Fibroblast of peridontal ligament (primary cell): ENCODE results near the gene TENT5C.

ENCODE experiments used
- DNase-seq: peaks from one replicate; pipeline ENCODE4 v3.0.0-alpha.2; 2010; ENCODE audit errors: extremely low read depth

The TENT5C gene

GRCh38 chr1:117657949-117658660 is 52.3 kb downstream of the TENT5C start:
- no peak for DNase-seq

GRCh38 chr1:117658676-117659075 is 52.8 kb downstream of the TENT5C start:
- DNase-seq = no peak

GRCh38 chr1:117659550-117660270 is 53.9 kb downstream of the TENT5C start:
- no peak for DNase-seq

GRCh38 chr1:117660271-117660965 is 54.6 kb downstream of the TENT5C start:
- DNase-seq = no peak

GRCh38 chr1:117661027-117661426 is 55.2 kb downstream of the TENT5C start:
- DNase-seq = no peak

- DNase-seq = no peak
Observed at GRCh38 chr1:117662667-117663066, 56.8 kb downstream of the TENT5C start.

DNA sequence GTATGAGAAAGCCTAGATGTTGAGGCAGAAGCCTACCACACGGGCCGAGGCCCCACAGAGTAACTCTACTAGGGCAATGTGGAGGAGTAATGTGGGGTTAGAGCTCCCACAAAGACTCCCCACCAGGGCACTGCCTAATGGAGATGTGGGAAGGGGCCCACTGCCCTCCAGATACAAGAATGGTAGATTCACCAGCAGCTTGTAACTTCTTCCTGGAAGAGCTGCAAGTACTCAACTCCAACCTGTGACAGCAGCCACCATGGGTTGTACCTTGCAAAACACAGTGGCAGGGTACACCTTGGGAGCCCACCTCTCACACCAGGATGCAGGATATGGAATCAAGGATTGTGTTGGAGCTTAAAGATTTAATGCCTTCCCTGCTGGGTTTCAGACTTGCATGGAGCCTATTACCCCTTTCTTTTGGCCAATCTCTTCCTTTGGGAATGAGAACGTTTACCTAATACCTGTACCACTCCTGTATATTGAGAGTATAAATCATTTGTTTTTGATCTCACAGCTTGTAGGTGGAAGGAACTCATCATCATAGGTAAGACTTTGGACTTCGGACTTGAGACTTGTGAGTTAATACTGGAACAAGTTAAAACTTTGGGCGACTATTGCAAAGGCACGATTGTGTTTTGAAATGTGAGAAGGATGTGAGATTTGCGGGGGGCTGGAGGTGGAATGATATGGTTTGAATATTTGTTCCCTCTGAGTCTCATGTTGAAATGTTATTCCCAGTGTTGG is 57.5 kb downstream of the TENT5C start:
- no peak for DNase-seq

- DNase-seq = no peak
Observed at GRCh38 chr1:117664314-117664713, 58.5 kb downstream of the TENT5C start.

DNA sequence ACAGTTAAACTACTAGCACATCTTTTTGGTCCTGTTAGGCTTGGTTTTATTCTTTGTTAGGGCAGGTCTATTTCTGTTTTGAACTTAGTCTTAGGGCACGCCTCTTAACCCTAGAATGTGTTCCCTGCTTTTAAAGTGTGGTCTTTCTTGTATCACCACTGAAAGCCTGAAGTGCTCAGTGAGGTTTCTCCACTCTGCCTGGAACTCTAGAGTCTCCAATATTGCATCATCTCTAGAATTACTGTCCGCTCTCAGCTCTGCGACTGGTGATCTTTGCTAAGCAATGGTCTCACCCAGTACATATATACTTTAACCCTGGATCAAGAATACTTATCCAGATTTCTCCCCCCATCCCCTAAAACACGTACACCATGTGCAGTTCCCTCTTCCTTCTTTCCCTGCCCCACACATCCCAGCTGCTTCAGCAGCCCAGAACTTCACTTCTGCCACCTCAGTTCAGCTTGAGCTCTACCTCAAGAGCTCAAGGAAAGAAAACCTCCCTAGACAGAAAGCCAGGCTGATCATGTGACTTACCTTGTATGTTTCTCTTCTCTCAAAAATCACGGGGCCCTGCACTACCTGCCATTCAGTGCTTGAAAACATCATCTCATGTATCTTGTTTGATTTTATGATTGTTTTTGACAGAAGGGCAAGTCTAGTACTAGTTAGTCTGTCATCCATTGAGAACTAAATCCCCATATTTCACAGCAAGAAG is 59.9 kb downstream of the TENT5C start:
- DNase-seq = no peak

GRCh38 chr1:117669572-117669971 is 63.7 kb downstream of the TENT5C start:
- no peak for DNase-seq

- DNase-seq = no peak
Observed at GRCh38 chr1:117670976-117671780, 65.3 kb downstream of the TENT5C start.

- DNase-seq = no peak
Observed at GRCh38 chr1:117671781-117672501, 66.1 kb downstream of the TENT5C start.

GRCh38 chr1:117672756-117673155 is 66.9 kb downstream of the TENT5C start:
- no peak for DNase-seq

- peak; percentile 56 for DNase-seq
Observed at GRCh38 chr1:117673405-117673804, 67.6 kb downstream of the TENT5C start.

DNA sequence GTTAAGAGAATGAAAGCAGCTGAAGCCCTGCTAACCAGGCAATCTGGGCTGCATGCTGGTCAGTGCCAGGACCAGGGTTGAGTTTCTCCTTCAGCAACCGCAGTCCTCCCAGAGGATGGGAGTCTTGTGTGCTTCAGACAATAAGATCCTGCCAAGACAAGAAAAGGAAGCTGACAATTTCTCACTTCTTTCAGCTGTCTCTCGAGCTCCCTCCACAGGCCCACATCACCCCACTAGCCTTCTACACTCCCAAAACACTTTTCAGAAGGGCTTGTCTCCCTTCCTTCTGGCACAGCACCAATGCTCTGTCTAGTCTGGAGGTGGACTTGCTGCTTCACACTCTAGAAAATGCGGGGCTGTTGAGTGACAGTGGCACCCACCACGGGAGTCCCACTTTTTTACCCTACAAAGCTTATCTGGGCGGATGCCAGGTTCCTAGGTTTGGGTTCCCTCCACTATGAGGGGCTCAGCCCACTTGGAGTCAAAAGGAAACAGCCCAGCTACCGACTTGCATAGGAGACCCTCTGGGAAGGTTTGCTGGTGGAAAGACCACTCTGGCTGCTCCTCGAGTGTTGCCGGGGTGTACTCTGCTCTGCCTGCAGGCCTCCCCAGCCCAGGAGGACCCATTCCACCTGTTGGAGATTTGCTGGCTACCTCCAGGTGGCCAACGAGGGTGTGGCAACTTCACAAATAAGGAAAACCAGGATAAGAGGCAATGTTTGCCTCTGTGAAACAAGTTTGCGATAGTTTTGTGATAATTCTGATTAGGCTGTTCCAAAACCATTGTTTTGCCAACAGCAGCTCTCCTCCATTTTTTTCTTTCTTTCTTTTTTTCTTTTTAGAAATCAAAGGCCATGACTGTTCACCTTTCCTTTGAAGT is 68.9 kb downstream of the TENT5C start:
- DNase-seq = peak; percentile 57

DNA sequence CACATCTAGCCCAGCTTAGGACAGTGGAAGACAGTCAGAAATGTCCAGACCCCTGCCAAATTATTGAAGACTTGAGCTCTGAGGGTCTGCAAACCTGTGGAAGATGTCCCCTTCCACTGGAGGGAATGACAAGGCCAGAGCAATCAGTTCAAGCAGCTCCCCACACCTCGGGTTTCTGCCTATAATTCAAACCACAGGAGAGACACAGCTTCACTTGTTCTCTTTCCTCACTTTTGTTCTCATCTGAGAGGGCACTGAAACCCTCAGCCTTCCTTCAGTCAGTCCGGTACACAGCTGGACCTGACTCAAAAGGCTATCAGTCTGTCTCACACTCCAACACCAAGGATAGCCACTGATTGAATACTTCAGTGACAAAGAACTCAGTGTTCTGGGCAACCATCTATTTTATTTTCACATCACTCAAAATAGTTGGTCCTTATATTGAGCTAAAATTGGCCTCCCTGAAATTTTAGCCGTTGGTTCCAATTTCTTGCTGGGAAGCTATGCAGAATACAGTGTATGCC is 70.1 kb downstream of the TENT5C start:
- no peak for DNase-seq

GRCh38 chr1:117676615-117677130 is 70.8 kb downstream of the TENT5C start:
- DNase-seq = no peak
